GM21526 (cell line): ENCODE measurements around the gene ACTA2.
A peak's percentile ranks its signal among the peaks of the same experiment; 100 is the strongest.

ENCODE experiments used
- ATAC-seq: cut with Tn5 transposase; IDR thresholded peaks from one replicate; pipeline ENCODE4 v1.9.1; 2021; ENCODE audit warnings: moderate library complexity; ENCODE audit not compliant: unreplicated experiment, low FRiP score

The ACTA2 gene

GRCh38 chr10:88952647-88953111 lies at the start of gene ACTA2:
ACTA2 (minus strand) TSS chr10:88952773; CDS start chr10:88948930, 3,843 bp downstream.
- ATAC-seq: no peak

- no peak for ATAC-seq
Observed at GRCh38 chr10:89001729-89002072, 49.1 kb upstream of the ACTA2 start.

GRCh38 chr10:89001024-89001728 lies 48.6 kb upstream of the ACTA2 start:
- no peak for ATAC-seq

GRCh38 chr10:88999625-89000024 lies 47.1 kb upstream of the ACTA2 start:
- ATAC-seq: no peak

- ATAC-seq: peak; percentile 38
Observed at GRCh38 chr10:88996927-88997326, 44.4 kb upstream of the ACTA2 start.

- no peak for ATAC-seq
Observed at GRCh38 chr10:88995156-88995876, 42.7 kb upstream of the ACTA2 start.

GRCh38 chr10:88994019-88994418 lies 41.4 kb upstream of the ACTA2 start:
- no peak for ATAC-seq

- ATAC-seq: no peak
Observed at GRCh38 chr10:88992921-88993524, 40.5 kb upstream of the ACTA2 start.

- ATAC-seq: no peak
Observed at GRCh38 chr10:88991899-88992320, 39.3 kb upstream of the ACTA2 start.

GRCh38 chr10:88991161-88991898 lies 38.8 kb upstream of the ACTA2 start:
- ATAC-seq: peak; percentile 36

GRCh38 chr10:88990384-88991160 lies 38.0 kb upstream of the ACTA2 start, which contains the start of gene FAS:
FAS (plus strand) TSS chr10:88990798; CDS start chr10:88990877, 79 bp downstream.
- ATAC-seq: peak; percentile 45

- ATAC-seq: no peak
Observed at GRCh38 chr10:88989824-88990383, 37.3 kb upstream of the ACTA2 start.

- no peak for ATAC-seq
Observed at GRCh38 chr10:88989423-88989822, 36.9 kb upstream of the ACTA2 start.

GRCh38 chr10:88987840-88988239 lies 35.3 kb upstream of the ACTA2 start:
- no peak for ATAC-seq

GRCh38 chr10:88987243-88987725 lies 34.7 kb upstream of the ACTA2 start:
- ATAC-seq: no peak

- no peak for ATAC-seq
Observed at GRCh38 chr10:88986549-88987242, 34.1 kb upstream of the ACTA2 start.

- ATAC-seq: no peak
Observed at GRCh38 chr10:88984525-88984924, 32.0 kb upstream of the ACTA2 start.

GRCh38 chr10:88983939-88984338 lies 31.4 kb upstream of the ACTA2 start:
- no peak for ATAC-seq

- ATAC-seq: no peak
Observed at GRCh38 chr10:88983206-88983605, 30.6 kb upstream of the ACTA2 start.
